ENCODE measurements around the gene OSBPL9. TPM values are rescaled to one million over a fixed set of nuclear protein-coding genes. Genes with fewer than 3 reads are reported as not detected.

Gene OSBPL9
- total and polyA plus RNA-seq, 2 donors (not counting 1 experiment from before 2014, with no cell fraction given) = 23.1 to 59.6 TPM

DNA sequence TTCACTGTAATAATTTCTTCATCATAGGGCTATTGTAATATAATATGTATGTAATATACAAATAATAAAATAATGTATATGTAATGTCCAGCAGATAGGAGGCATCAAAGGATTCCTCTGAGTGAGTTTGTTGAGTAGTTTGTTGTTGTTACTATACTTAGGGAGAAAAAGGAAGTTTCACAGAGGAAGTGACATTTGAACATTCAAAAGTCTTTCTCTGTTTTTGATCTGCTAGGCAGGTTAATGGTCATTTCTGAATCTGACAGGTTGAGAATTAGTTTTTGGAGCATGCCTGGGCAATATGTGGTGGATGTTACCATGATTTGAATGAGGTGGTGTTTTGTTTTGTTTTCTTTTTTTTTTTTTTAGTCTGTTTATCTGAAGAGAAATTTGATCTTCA lies 159.5 kb downstream of the OSBPL9 start:
- intact Hi-C loops (cut with micrococcal nuclease) = no loop called here
- H3K4me3 Mint-ChIP-seq = peak overlapping the region; percentile 32
- Histone ChIP-seq H3K9ac (ENCODE audit: low read length) (no peak overlapping the region), H3K27ac (ENCODE audit: low read length in 2 of 2) (peak overlapping the region in 1 of 2 donors; percentile 35), H3K27me3 (replicated peaks in 1 of 4; ENCODE audit: control extremely low read depth in 1 of 4, control insufficient read depth in 3 of 4, insufficient read depth in 4 of 4, low read length in 3 of 4) (no peaks in the 10 kb centered on the region), H2AFZ (ENCODE audit: insufficient read depth, low read depth, low read length, poor library complexity, severe bottlenecking) (no peak overlapping the region), H3K4me3 (ENCODE audit: control extremely low read depth in 1 of 5, extremely low read depth in 1 of 5, insufficient read depth in 1 of 5, low read depth in 2 of 5, low read length in 4 of 5) (no peak overlapping the region), H3K4me2 (replicated peaks; ENCODE audit: low read depth, low read length, poor library complexity, severe bottlenecking) (peak overlapping the region; percentile 49), H4K20me1 (ENCODE audit: control insufficient read depth, insufficient read depth, low read length, poor library complexity, severe bottlenecking) (no peaks in the 10 kb centered on the region), H3K4me1 (ENCODE audit: control insufficient read depth in 2 of 2, insufficient read depth in 2 of 2, low read length in 2 of 2) (peaks cover 6 to 9% of the 10 kb centered on the region in 2 donors), H3K79me2 (ENCODE audit: control insufficient read depth, insufficient read depth, low read length) (peaks cover 4% of the 10 kb centered on the region), H3K9me3 (ENCODE audit: control extremely low read depth in 1 of 3, control insufficient read depth in 2 of 3, insufficient read depth in 1 of 3, low read length in 2 of 3) (no peaks in the 10 kb centered on the region), H3K36me3 (replicated peaks in 1 of 2; ENCODE audit: control extremely low read depth in 1 of 2, control insufficient read depth in 1 of 2, extremely low read depth in 1 of 2, insufficient read depth in 2 of 2, low read length in 1 of 2) (peaks cover 0 to 41% of the 10 kb centered on the region in 2 experiments)
- no peak for DNase-seq
- no peak for ATAC-seq (ENCODE audit: low read depth)
- POLR2A ChIA-PET = interaction anchor here (0.6 to 0.7 kb wide), 2 partner anchors 57 to 348 kb away, joined by 5 to 6 read pairs; no protein-coding TSS in a partner anchor
- TF ChIP-seq EZH2 (IDR thresholded peaks at IDR 0.05; ENCODE audit: borderline replicate concordance, insufficient read depth, low read depth, low read length, poor library complexity, severe bottlenecking) = no peak
- TF ChIP-seq, protein P1, sequence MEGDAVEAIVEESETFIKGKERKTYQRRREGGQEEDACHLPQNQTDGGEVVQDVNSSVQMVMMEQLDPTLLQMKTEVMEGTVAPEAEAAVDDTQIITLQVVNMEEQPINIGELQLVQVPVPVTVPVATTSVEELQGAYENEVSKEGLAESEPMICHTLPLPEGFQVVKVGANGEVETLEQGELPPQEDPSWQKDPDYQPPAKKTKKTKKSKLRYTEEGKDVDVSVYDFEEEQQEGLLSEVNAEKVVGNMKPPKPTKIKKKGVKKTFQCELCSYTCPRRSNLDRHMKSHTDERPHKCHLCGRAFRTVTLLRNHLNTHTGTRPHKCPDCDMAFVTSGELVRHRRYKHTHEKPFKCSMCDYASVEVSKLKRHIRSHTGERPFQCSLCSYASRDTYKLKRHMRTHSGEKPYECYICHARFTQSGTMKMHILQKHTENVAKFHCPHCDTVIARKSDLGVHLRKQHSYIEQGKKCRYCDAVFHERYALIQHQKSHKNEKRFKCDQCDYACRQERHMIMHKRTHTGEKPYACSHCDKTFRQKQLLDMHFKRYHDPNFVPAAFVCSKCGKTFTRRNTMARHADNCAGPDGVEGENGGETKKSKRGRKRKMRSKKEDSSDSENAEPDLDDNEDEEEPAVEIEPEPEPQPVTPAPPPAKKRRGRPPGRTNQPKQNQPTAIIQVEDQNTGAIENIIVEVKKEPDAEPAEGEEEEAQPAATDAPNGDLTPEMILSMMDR (IDR thresholded peaks at IDR 0.05) = no peak
- CTCF ChIA-PET = interaction anchor here (0.5 to 0.8 kb wide), 2 partner anchors 7 to 118 kb away, joined by 3 to 4 read pairs; no protein-coding TSS in a partner anchor
- no peaks in the 10 kb centered on the region for H3K9me3 Mint-ChIP-seq (ENCODE audit: insufficient read depth)
- peaks cover 26% of the 10 kb centered on the region for H3K4me1 Mint-ChIP-seq
- no peaks in the 10 kb centered on the region for H3K27me3 Mint-ChIP-seq
- peak overlapping the region; percentile 38 for H3K27ac Mint-ChIP-seq

- no peak overlapping the region for H3K4me3 Mint-ChIP-seq
Measured at GRCh38 chr1:51780927-51781326, 164.0 kb downstream of the OSBPL9 start.

More at GRCh38 chr1:51780927-51781326, 164.0 kb downstream of the OSBPL9 start:
- H3K4me1 ChIP-seq (ENCODE audit: control insufficient read depth in 2 of 2, insufficient read depth in 2 of 2, low read length in 2 of 2) = peaks cover 6 to 9% of the 10 kb centered on the region in 2 donors
- Mint-ChIP-seq H3K9me3 (ENCODE audit: insufficient read depth) (no peaks in the 10 kb centered on the region), H3K4me1 (peaks cover 12% of the 10 kb centered on the region), H3K27me3 (no peaks in the 10 kb centered on the region), H3K27ac (no peak overlapping the region)
- ChIA-PET CTCF (no interaction called here), POLR2A (no interaction called here)
- no peak overlapping the region for H3K4me3 ChIP-seq (ENCODE audit: control extremely low read depth in 1 of 5, extremely low read depth in 1 of 5, insufficient read depth in 1 of 5, low read depth in 2 of 5, low read length in 4 of 5)
- no peak overlapping the region for H3K9ac ChIP-seq (ENCODE audit: low read length)
- peaks cover 0 to 63% of the 10 kb centered on the region in 2 experiments for H3K36me3 ChIP-seq (replicated peaks in 1 of 2; ENCODE audit: control extremely low read depth in 1 of 2, control insufficient read depth in 1 of 2, extremely low read depth in 1 of 2, insufficient read depth in 2 of 2, low read length in 1 of 2)
- no peak overlapping the region for H2AFZ ChIP-seq (ENCODE audit: insufficient read depth, low read depth, low read length, poor library complexity, severe bottlenecking)
- no peak overlapping the region for H3K27ac ChIP-seq (ENCODE audit: low read length in 2 of 2)
- 100% methylated on average over 3 of the region's 3 CpGs for WGBS (ENCODE audit: insufficient coverage)
- TF ChIP-seq EZH2 (IDR thresholded peaks at IDR 0.05; ENCODE audit: borderline replicate concordance, insufficient read depth, low read depth, low read length, poor library complexity, severe bottlenecking) = no peak
- TF ChIP-seq, protein P1 (IDR thresholded peaks at IDR 0.05) = no peak
- no peaks in the 10 kb centered on the region for H3K79me2 ChIP-seq (ENCODE audit: control insufficient read depth, insufficient read depth, low read length)
- DNase-seq (no peak), ATAC-seq (ENCODE audit: low read depth) (no peak)
- no peak overlapping the region for H3K4me2 ChIP-seq (replicated peaks; ENCODE audit: low read depth, low read length, poor library complexity, severe bottlenecking)
- intact Hi-C loops (cut with micrococcal nuclease) = no loop called here
- H4K20me1 ChIP-seq (ENCODE audit: control insufficient read depth, insufficient read depth, low read length, poor library complexity, severe bottlenecking) = no peaks in the 10 kb centered on the region
- H3K9me3 ChIP-seq (ENCODE audit: control extremely low read depth in 1 of 3, control insufficient read depth in 2 of 3, insufficient read depth in 1 of 3, low read length in 2 of 3) = no peaks in the 10 kb centered on the region
- H3K27me3 ChIP-seq (replicated peaks in 1 of 4; ENCODE audit: control extremely low read depth in 1 of 4, control insufficient read depth in 3 of 4, insufficient read depth in 4 of 4, low read length in 3 of 4) = no peaks in the 10 kb centered on the region

Data from B cell (primary cell).